Muscle layer of colon (tissue), 2 donors: Measurements from ENCODE around the gene EGFR.

ENCODE experiments used
- H3K27ac ChIP-seq: one replicate; pipeline ENCODE4 v1.7.0; 2013; ENCODE audit warnings: low read depth, mild to moderate bottlenecking, low read length, moderate library complexity
- H3K27me3 ChIP-seq, 2 donors: one replicate each; pipeline ENCODE4 v1.7.0; 2013; ENCODE audit warnings: low read length in 2 of 2, mild to moderate bottlenecking in 2 of 2; ENCODE audit not compliant: insufficient read depth in 2 of 2, control insufficient read depth in 1 of 2
- H3K36me3 ChIP-seq: one replicate; pipeline ENCODE4 v1.7.0; 2013; ENCODE audit warnings: mild to moderate bottlenecking, low read length; ENCODE audit not compliant: insufficient read depth
- H3K4me1 ChIP-seq: one replicate; pipeline ENCODE4 v1.7.0; 2013; ENCODE audit warnings: mild to moderate bottlenecking, low read length; ENCODE audit not compliant: insufficient read depth
- H3K4me3 ChIP-seq, 2 donors: one replicate each; pipeline ENCODE4 v1.7.0; 2013; ENCODE audit warnings: low read length in 2 of 2, low read depth in 1 of 2, mild to moderate bottlenecking in 1 of 2, moderate library complexity in 1 of 2
- H3K9ac ChIP-seq: one replicate; pipeline ENCODE4 v1.7.0; 2013; ENCODE audit warnings: low read length
- H3K9me3 ChIP-seq: one replicate; pipeline ENCODE4 v1.7.0; 2013; ENCODE audit warnings: mild to moderate bottlenecking, low read length
- donor health status: abdominal sarcoma.
- donor health status: Adenocarcinoma of cecum.

Gene EGFR

GRCh38 chr7:55185941-55186609 lies 167.3 kb downstream of the EGFR start:
- Histone ChIP-seq H3K27ac (no peak overlapping the region), H3K36me3 (peaks cover 40% of the 10 kb centered on the region), H3K9me3 (no peaks in the 10 kb centered on the region), H3K4me3 (no peak overlapping the region), H3K9ac (no peak overlapping the region), H3K4me1 (peaks cover 6% of the 10 kb centered on the region), H3K27me3 (no peaks in the 10 kb centered on the region)

GRCh38 chr7:55187701-55188491 lies 169.1 kb downstream of the EGFR start:
- Histone ChIP-seq H3K4me1 (peaks cover 6% of the 10 kb centered on the region), H3K27ac (no peak overlapping the region), H3K9ac (no peak overlapping the region), H3K36me3 (peaks cover 32% of the 10 kb centered on the region), H3K9me3 (no peaks in the 10 kb centered on the region), H3K27me3 (no peaks in the 10 kb centered on the region), H3K4me3 (no peak overlapping the region)

- H3K9me3 ChIP-seq: no peaks in the 10 kb centered on the region
- no peaks in the 10 kb centered on the region for H3K27me3 ChIP-seq
- H3K27ac ChIP-seq: no peak overlapping the region
- no peak overlapping the region for H3K9ac ChIP-seq
- peaks cover 6% of the 10 kb centered on the region for H3K4me1 ChIP-seq
- no peak overlapping the region for H3K4me3 ChIP-seq
- peaks cover 31% of the 10 kb centered on the region for H3K36me3 ChIP-seq
These were observed 169.8 kb downstream of the EGFR start for GRCh38 chr7:55188590-55189138.

GRCh38 chr7:55189146-55189766 lies 170.4 kb downstream of the EGFR start:
- H3K4me3 ChIP-seq: no peak overlapping the region
- no peak overlapping the region for H3K27ac ChIP-seq
- H3K4me1 ChIP-seq: peaks cover 6% of the 10 kb centered on the region
- H3K9ac ChIP-seq: no peak overlapping the region
- no peaks in the 10 kb centered on the region for H3K27me3 ChIP-seq
- H3K36me3 ChIP-seq: peaks cover 30% of the 10 kb centered on the region
- H3K9me3 ChIP-seq: no peaks in the 10 kb centered on the region

- no peak overlapping the region for H3K27ac ChIP-seq
- no peak overlapping the region for H3K4me3 ChIP-seq
- no peaks in the 10 kb centered on the region for H3K27me3 ChIP-seq
- no peak overlapping the region for H3K9ac ChIP-seq
- H3K4me1 ChIP-seq: peaks cover 6% of the 10 kb centered on the region
- no peaks in the 10 kb centered on the region for H3K9me3 ChIP-seq
- H3K36me3 ChIP-seq: peaks cover 24% of the 10 kb centered on the region
These were observed 171.1 kb downstream of the EGFR start for GRCh38 chr7:55189878-55190436.

- no peaks in the 10 kb centered on the region for H3K9me3 ChIP-seq
- H3K36me3 ChIP-seq: peaks cover 17% of the 10 kb centered on the region
- H3K27ac ChIP-seq: no peak overlapping the region
- no peak overlapping the region for H3K9ac ChIP-seq
- peaks cover 6% of the 10 kb centered on the region for H3K4me1 ChIP-seq
- H3K4me3 ChIP-seq: no peak overlapping the region
- no peaks in the 10 kb centered on the region for H3K27me3 ChIP-seq
These were observed 171.8 kb downstream of the EGFR start for GRCh38 chr7:55190511-55191160.

GRCh38 chr7:55191161-55191925 lies 172.5 kb downstream of the EGFR start:
- Histone ChIP-seq H3K27me3 (no peaks in the 10 kb centered on the region), H3K36me3 (peaks cover 15% of the 10 kb centered on the region), H3K27ac (no peak overlapping the region), H3K9me3 (no peaks in the 10 kb centered on the region), H3K4me3 (no peak overlapping the region), H3K4me1 (peaks cover 6% of the 10 kb centered on the region), H3K9ac (no peak overlapping the region)

GRCh38 chr7:55191926-55192692 lies 173.3 kb downstream of the EGFR start:
- Histone ChIP-seq H3K9me3 (no peaks in the 10 kb centered on the region), H3K9ac (no peak overlapping the region), H3K27me3 (no peaks in the 10 kb centered on the region), H3K4me3 (no peak overlapping the region), H3K4me1 (peaks cover 6% of the 10 kb centered on the region), H3K36me3 (peaks cover 10% of the 10 kb centered on the region), H3K27ac (no peak overlapping the region)

GRCh38 chr7:55192723-55193122 lies 173.9 kb downstream of the EGFR start:
- Histone ChIP-seq H3K4me3 (no peak overlapping the region), H3K27ac (no peak overlapping the region), H3K9me3 (no peaks in the 10 kb centered on the region), H3K9ac (no peak overlapping the region), H3K27me3 (no peaks in the 10 kb centered on the region), H3K36me3 (peaks cover 10% of the 10 kb centered on the region), H3K4me1 (peaks cover 4% of the 10 kb centered on the region)

GRCh38 chr7:55193245-55193644 lies 174.4 kb downstream of the EGFR start:
- H3K9ac ChIP-seq: no peak overlapping the region
- no peak overlapping the region for H3K27ac ChIP-seq
- no peak overlapping the region for H3K4me3 ChIP-seq
- no peaks in the 10 kb centered on the region for H3K4me1 ChIP-seq
- H3K27me3 ChIP-seq: no peaks in the 10 kb centered on the region
- H3K9me3 ChIP-seq: no peaks in the 10 kb centered on the region
- H3K36me3 ChIP-seq: peaks cover 10% of the 10 kb centered on the region
